Mesendoderm (in vitro differentiated cells): ENCODE data around the gene NQO2.

Experiments used
- DNase-seq: peaks from one replicate; pipeline ENCODE4 v3.0.0; 2013
- H2AK5ac ChIP-seq: 2 replicates; pipeline ENCODE4 v1.6.1; 2013; ENCODE audit warnings: low read length, inconsistent platforms
- H2BK120ac ChIP-seq: 2 replicates; pipeline ENCODE4 v1.6.1; 2013; ENCODE audit warnings: low read depth, mild to moderate bottlenecking, low read length, moderate library complexity, mixed read lengths
- H2BK15ac ChIP-seq: replicated peaks from 2 replicates; pipeline ENCODE4 v1.6.1; 2013; ENCODE audit warnings: low read depth, mild to moderate bottlenecking, moderate library complexity
- H2BK5ac ChIP-seq: 2 replicates; pipeline ENCODE4 v1.6.1; 2013; ENCODE audit warnings: low read length, inconsistent platforms
- H3K18ac ChIP-seq: 2 replicates; pipeline ENCODE4 v1.6.1; 2013; ENCODE audit warnings: mild to moderate bottlenecking, low read length, mixed read lengths
- H3K23ac ChIP-seq: one replicate; pipeline ENCODE4 v1.6.1; 2013; ENCODE audit warnings: low read length
- H3K27ac ChIP-seq: 2 replicates; pipeline ENCODE4 v1.5.1; 2013; ENCODE audit warnings: low read depth, mild to moderate bottlenecking, inconsistent platforms, low read length, moderate library complexity
- H3K27me3 ChIP-seq: 2 replicates; pipeline ENCODE4 v1.6.1; 2013; ENCODE audit warnings: low read length, control low read depth, mild to moderate bottlenecking, inconsistent platforms; ENCODE audit not compliant: insufficient read depth, poor library complexity
- H3K36me3 ChIP-seq: 2 replicates; pipeline ENCODE4 v1.6.1; 2013; ENCODE audit warnings: low read length, inconsistent platforms; ENCODE audit not compliant: control insufficient read depth, insufficient read depth
- H3K4ac ChIP-seq: one replicate; pipeline ENCODE4 v1.6.1; 2013; ENCODE audit warnings: low read depth, mild to moderate bottlenecking, low read length, moderate library complexity
- H3K4me1 ChIP-seq: 2 replicates; pipeline ENCODE4 v1.6.1; 2013; ENCODE audit warnings: low read depth, low read length, inconsistent platforms; ENCODE audit not compliant: control insufficient read depth
- H3K4me2 ChIP-seq: 2 replicates; pipeline ENCODE4 v1.6.1; 2013; ENCODE audit warnings: low read length
- H3K4me3 ChIP-seq: 2 replicates; pipeline ENCODE4 v1.5.1; 2013; ENCODE audit warnings: mild to moderate bottlenecking, low read length
- H3K56ac ChIP-seq: one replicate; pipeline ENCODE4 v1.6.1; 2013; ENCODE audit warnings: low read length
- H3K79me1 ChIP-seq: 2 replicates; pipeline ENCODE4 v1.6.1; 2013; ENCODE audit warnings: low read length, inconsistent platforms
- H3K79me2 ChIP-seq: 2 replicates; pipeline ENCODE4 v1.6.1; 2013; ENCODE audit warnings: mild to moderate bottlenecking, low read length; ENCODE audit not compliant: control insufficient read depth, insufficient read depth
- H3K9ac ChIP-seq: 2 replicates; pipeline ENCODE4 v1.6.1; 2013; ENCODE audit warnings: low read length, inconsistent platforms
- H4K5ac ChIP-seq: one replicate; pipeline ENCODE4 v1.6.1; 2013; ENCODE audit warnings: low read length
- H4K8ac ChIP-seq: one replicate; pipeline ENCODE4 v1.6.1; 2013; ENCODE audit warnings: low read depth, mild to moderate bottlenecking, control low read depth, low read length, moderate library complexity
- WGBS: extraction: QIAGEN DNeasy Blood & Tissue Kit; methylation state at CpG from one replicate; pipeline ENCODE4 v1.1.7; 2013; ENCODE audit warnings: low lambda C conversion rate, missing lambda C conversion rate; ENCODE audit not compliant: insufficient coverage; ENCODE audit errors: extremely low coverage; 5-methylcytosine and 5-hydroxymethylcytosine counted together

The NQO2 gene

DNA sequence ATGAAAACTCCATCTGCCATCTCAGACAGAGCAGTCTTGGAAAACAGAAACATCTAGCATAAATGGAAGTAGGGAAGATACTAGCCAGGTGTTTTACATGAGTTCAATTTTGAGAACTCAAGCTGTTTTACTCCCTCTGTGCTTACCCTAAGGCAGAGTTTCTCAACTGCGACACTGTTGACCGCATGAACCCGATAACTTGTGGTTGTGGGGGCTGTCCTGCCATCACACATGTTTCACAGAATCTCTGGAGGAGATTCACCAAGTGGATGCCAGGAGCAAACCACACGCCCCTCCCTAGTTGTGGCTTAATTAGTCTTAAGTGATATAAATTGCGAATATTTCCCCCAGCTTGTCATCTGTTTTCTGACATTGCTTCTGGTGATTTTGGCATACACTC lies 26.0 kb upstream of the NQO2 start:
- Histone ChIP-seq H4K8ac (no peak overlapping the region), H3K79me1 (no peaks in the 10 kb centered on the region), H4K5ac (no peak overlapping the region), H3K27me3 (no peaks in the 10 kb centered on the region), H3K23ac (no peak overlapping the region), H3K79me2 (no peaks in the 10 kb centered on the region), H3K4ac (no peak overlapping the region), H2BK120ac (no peak overlapping the region), H3K56ac (no peak overlapping the region), H3K18ac (no peak overlapping the region), H3K9ac (no peak overlapping the region), H3K4me2 (no peak overlapping the region), H2BK5ac (no peak overlapping the region), H3K4me1 (no peaks in the 10 kb centered on the region), H2AK5ac (no peak overlapping the region), H3K4me3 (no peak overlapping the region), H3K36me3 (no peaks in the 10 kb centered on the region), H2BK15ac (no peak overlapping the region), H3K27ac (no peak overlapping the region)
- DNase-seq, result no peak
- no CpG with 5 or more reads among the region's 5 CpGs for whole genome bisulfite sequencing

DNA sequence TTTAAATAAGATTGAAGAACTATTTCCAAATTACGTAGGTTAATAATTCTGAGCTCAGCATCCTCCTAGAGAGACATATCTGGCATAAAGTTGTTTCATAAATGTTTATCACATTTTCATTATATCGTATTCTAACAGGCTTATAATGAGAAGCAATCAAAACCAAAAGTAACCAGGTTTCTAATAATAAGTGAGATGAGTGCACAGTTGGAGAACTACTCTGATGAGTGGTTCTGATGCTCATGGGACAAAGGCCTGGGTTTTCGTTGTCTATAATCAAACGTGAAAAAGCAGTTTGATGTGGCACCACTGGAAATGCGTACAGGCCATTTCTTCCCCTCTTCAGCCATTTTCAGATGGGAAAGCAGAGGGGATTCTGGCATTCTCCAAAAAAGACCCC lies 23.6 kb upstream of the NQO2 start:
- WGBS, result no CpG with 5 or more reads among the region's 5 CpGs
- no peak overlapping the region for H3K4ac ChIP-seq
- no peak for DNase-seq
- H3K79me2 ChIP-seq, result no peaks in the 10 kb centered on the region
- no peak overlapping the region for H3K9ac ChIP-seq
- no peak overlapping the region for H2BK120ac ChIP-seq
- no peaks in the 10 kb centered on the region for H3K79me1 ChIP-seq
- no peak overlapping the region for H2BK15ac ChIP-seq
- H3K4me2 ChIP-seq, result no peak overlapping the region
- no peak overlapping the region for H3K23ac ChIP-seq
- no peak overlapping the region for H3K27ac ChIP-seq
- no peak overlapping the region for H2BK5ac ChIP-seq
- H3K56ac ChIP-seq, result no peak overlapping the region
- H4K5ac ChIP-seq, result no peak overlapping the region
- H3K27me3 ChIP-seq, result no peaks in the 10 kb centered on the region
- H2AK5ac ChIP-seq, result no peak overlapping the region
- no peak overlapping the region for H3K4me3 ChIP-seq
- peaks cover 4% of the 10 kb centered on the region for H3K4me1 ChIP-seq
- no peaks in the 10 kb centered on the region for H3K36me3 ChIP-seq
- no peak overlapping the region for H4K8ac ChIP-seq
- no peak overlapping the region for H3K18ac ChIP-seq

DNA sequence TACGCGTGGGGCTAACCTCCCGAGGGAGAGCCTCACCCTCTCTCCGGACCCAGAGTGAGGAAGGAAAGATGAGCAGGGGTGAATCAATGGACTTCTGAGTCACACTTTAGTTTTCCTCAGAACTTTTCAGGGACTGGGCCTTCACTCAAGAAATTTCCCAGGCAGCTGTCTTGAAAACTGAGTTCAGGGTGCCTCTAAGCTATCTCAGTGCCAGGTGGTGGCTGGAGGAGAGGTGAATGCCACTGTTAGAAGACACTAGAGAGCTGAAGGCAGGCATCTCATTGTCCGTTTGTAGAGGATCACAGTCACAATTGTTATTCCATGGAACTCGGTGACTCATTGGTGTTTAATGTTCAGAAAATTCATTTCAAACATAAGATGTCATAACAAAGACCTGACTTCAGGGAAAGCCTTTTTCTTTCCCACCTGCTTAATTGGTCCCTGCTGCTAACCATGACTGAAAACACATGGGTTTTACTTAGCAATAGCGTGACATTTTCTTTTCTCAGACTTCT lies 23.1 kb upstream of the NQO2 start:
- H3K18ac ChIP-seq, result no peak overlapping the region
- no peak overlapping the region for H4K8ac ChIP-seq
- no peak overlapping the region for H2BK120ac ChIP-seq
- peaks cover 4% of the 10 kb centered on the region for H3K4me1 ChIP-seq
- no peaks in the 10 kb centered on the region for H3K79me1 ChIP-seq
- H3K79me2 ChIP-seq, result no peaks in the 10 kb centered on the region
- no peak overlapping the region for H3K9ac ChIP-seq
- H2AK5ac ChIP-seq, result no peak overlapping the region
- WGBS, result no CpG with 5 or more reads among the region's 7 CpGs
- H3K4me2 ChIP-seq, result no peak overlapping the region
- H2BK15ac ChIP-seq, result no peak overlapping the region
- no peak overlapping the region for H2BK5ac ChIP-seq
- H4K5ac ChIP-seq, result peak overlapping the region; percentile 11
- no peak overlapping the region for H3K27ac ChIP-seq
- H3K36me3 ChIP-seq, result no peaks in the 10 kb centered on the region
- no peak for DNase-seq
- no peak overlapping the region for H3K4ac ChIP-seq
- no peak overlapping the region for H3K56ac ChIP-seq
- H3K4me3 ChIP-seq, result no peak overlapping the region
- no peaks in the 10 kb centered on the region for H3K27me3 ChIP-seq
- no peak overlapping the region for H3K23ac ChIP-seq

DNA sequence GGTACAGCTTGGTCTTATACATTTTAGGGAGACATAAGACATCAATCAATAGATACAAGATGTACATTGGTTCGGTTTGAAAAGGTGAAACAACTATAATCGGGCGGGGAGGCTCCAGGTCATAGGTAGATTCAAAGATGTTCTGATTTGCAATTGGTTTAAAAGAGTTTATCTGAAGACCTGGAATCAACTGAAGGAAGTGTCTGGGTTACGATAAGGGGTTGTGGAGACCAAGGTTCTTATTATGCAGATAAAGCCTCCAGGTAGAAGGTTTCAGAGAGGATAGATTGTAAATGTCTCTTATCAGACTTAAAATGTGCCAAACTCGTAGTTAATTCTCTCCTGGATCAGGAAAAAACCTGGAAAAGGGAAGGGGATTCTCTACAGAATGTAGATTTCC lies 22.4 kb upstream of the NQO2 start:
- Histone ChIP-seq H4K5ac (no peak overlapping the region), H3K36me3 (no peaks in the 10 kb centered on the region), H2AK5ac (no peak overlapping the region), H3K79me1 (no peaks in the 10 kb centered on the region), H3K18ac (no peak overlapping the region), H3K56ac (no peak overlapping the region), H3K4me2 (no peak overlapping the region), H2BK15ac (no peak overlapping the region), H3K23ac (no peak overlapping the region), H4K8ac (no peak overlapping the region), H2BK120ac (no peak overlapping the region), H3K4me1 (peaks cover 4% of the 10 kb centered on the region), H3K27ac (no peak overlapping the region), H2BK5ac (no peak overlapping the region), H3K4me3 (no peak overlapping the region), H3K9ac (no peak overlapping the region), H3K79me2 (no peaks in the 10 kb centered on the region), H3K27me3 (no peaks in the 10 kb centered on the region), H3K4ac (no peak overlapping the region)
- no peak for DNase-seq
- no CpG with 5 or more reads among the region's 5 CpGs for WGBS

DNA sequence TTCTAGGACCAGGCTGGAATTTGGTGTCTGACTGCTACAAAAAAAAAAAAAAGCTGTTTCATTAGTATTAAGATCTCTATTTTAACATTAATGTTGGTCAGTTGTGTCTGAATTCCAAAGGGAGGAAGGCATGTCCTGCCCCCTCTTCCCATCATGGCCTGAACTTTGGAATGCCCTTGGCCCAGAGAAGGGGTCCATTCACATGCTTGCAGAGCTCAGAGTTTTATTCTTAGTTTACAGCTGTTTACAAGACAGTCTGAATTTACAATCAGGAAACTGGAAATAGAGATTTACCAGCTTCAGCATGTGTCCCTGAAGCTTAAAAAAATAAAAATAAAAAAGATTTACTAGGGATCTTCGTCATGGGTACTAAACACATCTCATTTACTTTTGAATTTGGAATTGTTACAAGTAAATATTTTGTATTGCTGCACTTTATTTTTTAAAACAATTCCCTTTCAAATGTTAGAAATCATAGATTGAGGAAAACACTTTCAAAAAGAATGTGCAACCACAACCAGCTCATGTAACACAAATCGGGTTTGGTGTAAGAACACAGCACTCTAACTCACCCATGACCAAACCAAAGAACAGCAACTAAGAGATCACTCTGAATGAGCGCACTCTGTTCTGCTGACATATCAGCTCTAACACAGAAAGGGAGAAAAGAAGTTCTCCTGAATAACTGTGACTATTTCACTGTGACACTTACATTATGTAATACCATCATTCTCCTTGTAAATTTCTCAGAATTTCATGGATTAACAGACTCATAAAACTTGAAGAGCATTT lies 21.7 kb upstream of the NQO2 start:
- H2AK5ac ChIP-seq, result no peak overlapping the region
- no peak overlapping the region for H2BK120ac ChIP-seq
- H3K4me1 ChIP-seq, result peaks cover 4% of the 10 kb centered on the region
- H3K4ac ChIP-seq, result no peak overlapping the region
- no peaks in the 10 kb centered on the region for H3K79me2 ChIP-seq
- H4K5ac ChIP-seq, result no peak overlapping the region
- H3K9ac ChIP-seq, result no peak overlapping the region
- no peak for DNase-seq
- no peaks in the 10 kb centered on the region for H3K79me1 ChIP-seq
- no peak overlapping the region for H3K56ac ChIP-seq
- H3K18ac ChIP-seq, result no peak overlapping the region
- H3K27me3 ChIP-seq, result no peaks in the 10 kb centered on the region
- H4K8ac ChIP-seq, result peak overlapping the region; percentile 14
- H3K4me2 ChIP-seq, result no peak overlapping the region
- no peak overlapping the region for H3K4me3 ChIP-seq
- no peak overlapping the region for H3K23ac ChIP-seq
- H2BK5ac ChIP-seq, result no peak overlapping the region
- H2BK15ac ChIP-seq, result peak overlapping the region; percentile 65
- H3K36me3 ChIP-seq, result no peaks in the 10 kb centered on the region
- H3K27ac ChIP-seq, result no peak overlapping the region
- WGBS, result no CpG with 5 or more reads among the region's 3 CpGs

DNA sequence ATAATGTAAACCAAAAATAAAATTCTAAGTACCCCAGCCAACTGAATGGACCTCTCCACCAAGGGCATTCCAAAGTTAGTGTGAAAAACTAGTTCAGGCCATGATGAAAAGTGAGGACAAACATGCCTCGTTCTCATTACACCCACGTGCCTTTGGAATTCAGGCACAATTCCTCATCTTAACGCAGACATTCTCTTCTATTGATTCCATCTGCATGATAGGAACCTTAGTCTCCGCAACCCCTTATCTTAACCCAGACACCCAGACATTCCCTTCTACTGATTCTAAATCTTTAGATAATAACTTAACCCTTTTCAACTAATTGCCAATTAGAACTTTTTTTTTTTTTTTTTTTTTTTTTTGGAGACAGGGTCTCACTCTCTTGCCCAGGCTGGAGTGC lies 20.8 kb upstream of the NQO2 start:
- peak; percentile 68 for DNase-seq
- Histone ChIP-seq H3K18ac (peak overlapping the region; percentile 11), H2AK5ac (no peak overlapping the region), H3K56ac (no peak overlapping the region), H3K23ac (no peak overlapping the region), H3K9ac (no peak overlapping the region), H3K79me1 (no peaks in the 10 kb centered on the region), H3K36me3 (no peaks in the 10 kb centered on the region), H3K4ac (no peak overlapping the region), H3K79me2 (no peaks in the 10 kb centered on the region), H4K8ac (no peak overlapping the region), H2BK15ac (no peak overlapping the region), H3K4me3 (no peak overlapping the region), H2BK5ac (no peak overlapping the region), H2BK120ac (no peak overlapping the region), H3K27me3 (no peaks in the 10 kb centered on the region), H3K27ac (no peak overlapping the region), H3K4me2 (no peak overlapping the region), H4K5ac (no peak overlapping the region), H3K4me1 (peaks cover 6% of the 10 kb centered on the region)
- WGBS, result no CpG with 5 or more reads among the region's 4 CpGs
